Adrenal gland (tissue), 12 donors: ENCODE measurements around the gene KAZN. TPM values are rescaled to one million over a fixed set of nuclear protein-coding genes. Genes with fewer than 3 reads are reported as not detected.

Experiments used
- DNase-seq, 7 donors: peaks; one replicate each; pipeline ENCODE4 v3.0.0-alpha.2; 2019 to 2020
- H3K27ac ChIP-seq, 5 donors: fragments of 200-600 bp; sonication (generic) in 4 of 5; 1 replicate in 3 of 5; 2 replicates in 2 of 5; pipeline versions ENCODE4 v1.5.1 to v1.8.0; 2016 to 2020; ENCODE audit warnings: mild to moderate bottlenecking in 1 of 5
- H3K27me3 ChIP-seq: fragments of 200-600 bp; 2 replicates; pipeline ENCODE4 v1.8.0; 2021
- H3K36me3 ChIP-seq, 2 donors: fragments of 200-600 bp; replicated peaks in 1 of 2; 1 replicate in 1 of 2; 2 replicates in 1 of 2; pipeline versions ENCODE4 v1.5.1 to v1.8.0; 2018 to 2022
- H3K4me1 ChIP-seq, 2 donors: fragments of 200-600 bp; replicated peaks in 1 of 2; 1 replicate in 1 of 2; 2 replicates in 1 of 2; pipeline versions ENCODE4 v1.5.1 to v1.8.0; 2018 to 2021
- H3K4me3 ChIP-seq, 4 donors: fragments of 200-600 bp; sonication (generic) in 3 of 4; one replicate each; pipeline ENCODE4 v1.5.1; 2016 to 2018
- H3K9me3 ChIP-seq, 3 donors: fragments of 200-600 bp; sonication (generic) in 1 of 3; replicated peaks in 1 of 3; 1 replicate in 2 of 3; 2 replicates in 1 of 3; pipeline versions ENCODE4 v1.5.1 to v1.8.0; 2016 to 2021
- CTCF ChIP-seq, 6 experiments: fragments of 450-650 bp in 4 of 6; fragments of 200-600 bp in 2 of 6; sonication (generic) in 1 of 6; IDR thresholded peaks; 1 replicate in 5 of 6; 2 replicates in 1 of 6; pipeline versions ENCODE4 v1.5.1 to v1.8.0; 2016 to 2021; ENCODE audit warnings: antibody characterized with exemption in 6 of 6, mild to moderate bottlenecking in 2 of 6, moderate library complexity in 1 of 6
- POLR2A ChIP-seq, 2 donors: fragments of 450-650 bp; IDR thresholded peaks; one replicate each; pipeline ENCODE4 v1.6.1; 2017; ENCODE audit warnings: antibody characterized with exemption in 2 of 2, mild to moderate bottlenecking in 2 of 2, moderate library complexity in 1 of 2
- WGBS, 4 donors: extraction: QIAGEN DNeasy Blood & Tissue Kit in 2 of 4; methylation state at CpG; one replicate each; pipeline versions ENCODE4 v1.1.5 to v1.1.7; 2013 to 2017; 5-methylcytosine and 5-hydroxymethylcytosine counted together
- intact Hi-C, 2 donors: fragments of 100-400 bp; cut with DNase I; formaldehyde crosslinking; loops; one replicate each; pipeline versions ENCODE4 v1.14.1 to v1.15.0; 2022 to 2023
- polyA plus RNA-seq, 3 donors: library from polyadenylated mRNA; stranded (reverse); fragments of 200-250 nt in 2 of 3; fragments of 350-450 nt in 1 of 3; fragmentation: Illumina TruSeq in 1 of 3; extraction: RNeasy Lipid Tissue Mini Kit (QIAGEN cat#74804) in 1 of 3; gene quantifications; one replicate each; pipeline ENCODE4 v1.2.3, GENCODE V29; 2013 to 2014
- total RNA-seq, 9 donors: library from RNA; depleted of rRNA in 4 of 9; stranded (reverse); fragments of >200 nt in 4 of 9; fragments of 120-200 nt in 1 of 9; fragmentation: NEBNext Ultra II Directional in 1 of 9; extraction: Animal tissue kit (Norgen Biotek cat#: 25700) in 1 of 9; gene quantifications; one replicate each; pipeline versions ENCODE4 v1.1.0 to v1.2.4, GENCODE V29; 2013 to 2023
- donor health status: healthy with polysubstance abuse.
- donor health status: Bipolar disorder and iron deficiency.
- donor health status: DM: yes; HTN: yes; CAD: no.
- donor health status: DM: no; HTN: no; CAD: no.
- donor health status: DM: no; HTN: no; CAD: no.
- donor health status: DM: yes; HTN: yes; CAD: no.

Gene KAZN
- total and polyA plus RNA-seq, 12 donors = 5.9 to 63.4 (median 29.5) TPM

GRCh38 chr1:14726606-14727005 lies 128.1 kb downstream of the KAZN start:
- H3K9me3 ChIP-seq = no peaks in the 10 kb centered on the region
- H3K4me1 ChIP-seq = no peaks in the 10 kb centered on the region
- no peak overlapping the region for H3K27ac ChIP-seq
- DNase-seq = no peak
- WGBS, 4 donors = 80 to 89% (median 83%) methylated on average over 6 of the region's 6 CpGs
- TF ChIP-seq POLR2A (IDR thresholded peaks at IDR 0.05) (no peak), CTCF (IDR thresholded peaks at IDR 0.05) (no peak)
- H3K36me3 ChIP-seq = no peaks in the 10 kb centered on the region
- H3K27me3 ChIP-seq = no peaks in the 10 kb centered on the region
- no peak overlapping the region for H3K4me3 ChIP-seq
- intact Hi-C loops = no loop called here

GRCh38 chr1:14728516-14728915 lies 130.0 kb downstream of the KAZN start:
- WGBS, 4 donors = 84 to 94% (median 89%) methylated on average over 7 of the region's 7 CpGs
- Histone ChIP-seq H3K27ac (no peak overlapping the region), H3K9me3 (no peaks in the 10 kb centered on the region), H3K36me3 (no peaks in the 10 kb centered on the region), H3K4me1 (no peaks in the 10 kb centered on the region), H3K27me3 (no peaks in the 10 kb centered on the region), H3K4me3 (no peak overlapping the region)
- DNase-seq = no peak
- no peak for TF ChIP-seq POLR2A (IDR thresholded peaks at IDR 0.05)
- intact Hi-C loops = no loop called here

- no peaks in the 10 kb centered on the region for H3K36me3 ChIP-seq
- intact Hi-C loops = loop anchor here in 1 of 2 donors (10.0 kb wide), 1 partner anchor 618 kb away; no protein-coding TSS in a partner anchor
- no peaks in the 10 kb centered on the region for H3K9me3 ChIP-seq
- no peak for TF ChIP-seq POLR2A (IDR thresholded peaks at IDR 0.05)
- no peak for TF ChIP-seq CTCF (IDR thresholded peaks at IDR 0.05)
- H3K4me1 ChIP-seq = no peaks in the 10 kb centered on the region
- no peak for DNase-seq
- 72 to 81% (median 74%) methylated on average over 5 of the region's 5 CpGs for WGBS, 4 donors
- no peak overlapping the region for H3K4me3 ChIP-seq
- no peak overlapping the region for H3K27ac ChIP-seq
- no peaks in the 10 kb centered on the region for H3K27me3 ChIP-seq
Observed at GRCh38 chr1:14732728-14733047, 134.2 kb downstream of the KAZN start.

- intact Hi-C loops = loop anchor here in 1 of 2 donors (10.0 kb wide), 1 partner anchor 618 kb away; no protein-coding TSS in a partner anchor
- TF ChIP-seq POLR2A (IDR thresholded peaks at IDR 0.05) (no peak), CTCF (IDR thresholded peaks at IDR 0.05) (no peak)
- no peak for DNase-seq
- H3K9me3 ChIP-seq = no peaks in the 10 kb centered on the region
- H3K27me3 ChIP-seq = peaks cover 4% of the 10 kb centered on the region
- WGBS, 4 donors = 50 to 60% (median 54%) methylated on average over 16 to 21 of the region's 21 CpGs
- H3K27ac ChIP-seq = no peak overlapping the region
- no peaks in the 10 kb centered on the region for H3K36me3 ChIP-seq
- H3K4me1 ChIP-seq = no peaks in the 10 kb centered on the region
- H3K4me3 ChIP-seq = no peak overlapping the region
Observed at GRCh38 chr1:14733048-14733778, 134.7 kb downstream of the KAZN start.

GRCh38 chr1:14733779-14734140 lies 135.3 kb downstream of the KAZN start:
- intact Hi-C loops = loop anchor here in 1 of 2 donors (10.0 kb wide), 1 partner anchor 619 kb away; no protein-coding TSS in a partner anchor
- no peak for TF ChIP-seq POLR2A (IDR thresholded peaks at IDR 0.05)
- no peak for TF ChIP-seq CTCF (IDR thresholded peaks at IDR 0.05)
- DNase-seq = no peak
- WGBS, 4 donors = 79 to 93% (median 85%) methylated on average over 9 to 10 of the region's 10 CpGs
- H3K4me1 ChIP-seq = no peaks in the 10 kb centered on the region
- H3K9me3 ChIP-seq = no peaks in the 10 kb centered on the region
- no peak overlapping the region for H3K4me3 ChIP-seq
- H3K27ac ChIP-seq = no peak overlapping the region
- no peaks in the 10 kb centered on the region for H3K36me3 ChIP-seq
- peaks cover 7% of the 10 kb centered on the region for H3K27me3 ChIP-seq
